ENCODE measurements around the gene ASIC1.

The ASIC1 gene

DNA sequence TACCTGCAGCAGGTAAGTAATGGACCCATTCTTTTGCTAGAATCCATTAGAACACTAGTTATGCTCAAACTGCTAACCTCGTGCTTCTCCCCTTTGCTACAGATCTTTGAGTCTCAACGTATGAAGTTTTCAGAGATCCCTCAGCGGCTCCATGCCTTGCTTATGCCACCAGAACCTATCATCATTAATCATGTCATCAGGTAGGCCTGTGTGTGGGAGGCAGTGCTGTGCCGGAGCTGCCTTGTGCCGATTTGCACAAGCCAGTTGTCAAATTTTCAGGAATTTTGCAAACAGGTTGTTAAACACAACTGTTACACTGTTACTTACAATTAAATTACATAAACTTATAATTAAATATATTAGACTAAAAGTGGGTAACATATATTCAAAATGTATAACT is 33.0 kb downstream of the ASIC1 start:
- peaks cover 19% of the 10 kb centered on the region for H3F3A ChIP-seq (ENCODE audit: low read depth)
- peaks cover 23% of the 10 kb centered on the region for H4K20me1 ChIP-seq (ENCODE audit: insufficient read depth, low read length, poor library complexity, severe bottlenecking)
- no peak overlapping the region for H3K9ac ChIP-seq (ENCODE audit: low read depth, low read length, poor library complexity, severe bottlenecking)
- peaks cover 20% of the 10 kb centered on the region for H3K79me2 ChIP-seq (ENCODE audit: insufficient read depth, low read length)
- H2AFZ ChIP-seq (ENCODE audit: low read length): no peak overlapping the region
- no peaks in the 10 kb centered on the region for H3K9me2 ChIP-seq (replicated peaks; ENCODE audit: low read depth, low read length)
- H3K4me3 ChIP-seq (ENCODE audit: low read length, poor library complexity, severe bottlenecking): no peak overlapping the region
- no peak overlapping the region for H3K4me2 ChIP-seq (ENCODE audit: low read depth, low read length, poor library complexity, severe bottlenecking)
- peaks cover 24% of the 10 kb centered on the region for H3K4me1 ChIP-seq (ENCODE audit: insufficient read depth, low read length, poor library complexity, severe bottlenecking)
- TF ChIP-seq EZH2phosphoT487 (IDR thresholded peaks at IDR 0.05; ENCODE audit: borderline replicate concordance) (no peak), CTCF (conservative IDR thresholded peaks at IDR 0.05; ENCODE audit: low read length) (no peak)
- H3K9me3 ChIP-seq (ENCODE audit: insufficient read depth, low read depth, low read length): no peaks in the 10 kb centered on the region
- no peaks in the 10 kb centered on the region for H3K27me3 ChIP-seq (ENCODE audit: insufficient read depth, low read length, poor library complexity, severe bottlenecking)
- peaks cover 54% of the 10 kb centered on the region for H3K36me3 ChIP-seq (ENCODE audit: insufficient read depth, low read length)

DNA sequence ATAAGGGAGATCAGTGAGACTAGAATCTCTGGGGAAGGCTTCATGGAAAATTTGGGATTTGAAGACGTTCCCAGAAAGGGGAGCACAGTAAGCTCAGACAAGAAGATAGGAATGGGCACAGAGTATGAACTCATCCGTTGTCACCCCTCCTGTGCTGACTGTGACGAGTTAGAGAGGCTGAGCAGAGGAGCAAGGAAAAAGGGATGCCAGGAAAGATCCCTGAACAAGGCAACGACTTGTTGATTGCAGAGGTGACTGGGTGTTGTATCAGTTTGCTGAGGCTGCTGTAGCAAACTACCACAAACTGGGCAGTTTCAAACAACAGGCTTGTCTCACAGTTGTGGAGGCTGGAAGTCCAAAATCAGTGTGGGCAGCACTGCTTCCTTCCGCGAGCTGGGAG is 40.6 kb downstream of the ASIC1 start:
- Histone ChIP-seq H3K4me2 (ENCODE audit: low read depth, low read length, poor library complexity, severe bottlenecking) (no peak overlapping the region), H3K4me1 (ENCODE audit: insufficient read depth, low read length, poor library complexity, severe bottlenecking) (no peaks in the 10 kb centered on the region), H2AFZ (ENCODE audit: low read length) (no peak overlapping the region), H4K20me1 (ENCODE audit: insufficient read depth, low read length, poor library complexity, severe bottlenecking) (no peaks in the 10 kb centered on the region), H3F3A (ENCODE audit: low read depth) (no peaks in the 10 kb centered on the region), H3K4me3 (ENCODE audit: low read length, poor library complexity, severe bottlenecking) (no peak overlapping the region), H3K9me3 (ENCODE audit: insufficient read depth, low read depth, low read length) (no peaks in the 10 kb centered on the region), H3K9me2 (replicated peaks; ENCODE audit: low read depth, low read length) (no peaks in the 10 kb centered on the region), H3K36me3 (ENCODE audit: insufficient read depth, low read length) (peaks cover 70% of the 10 kb centered on the region; the same call in 1 of the 2 replicates), H3K79me2 (ENCODE audit: insufficient read depth, low read length) (no peaks in the 10 kb centered on the region), H3K27me3 (ENCODE audit: insufficient read depth, low read length, poor library complexity, severe bottlenecking) (no peaks in the 10 kb centered on the region), H3K9ac (ENCODE audit: low read depth, low read length, poor library complexity, severe bottlenecking) (no peak overlapping the region)
- TF ChIP-seq CTCF (conservative IDR thresholded peaks at IDR 0.05; ENCODE audit: low read length): no peak
- no peak for TF ChIP-seq EZH2phosphoT487 (IDR thresholded peaks at IDR 0.05; ENCODE audit: borderline replicate concordance)

DNA sequence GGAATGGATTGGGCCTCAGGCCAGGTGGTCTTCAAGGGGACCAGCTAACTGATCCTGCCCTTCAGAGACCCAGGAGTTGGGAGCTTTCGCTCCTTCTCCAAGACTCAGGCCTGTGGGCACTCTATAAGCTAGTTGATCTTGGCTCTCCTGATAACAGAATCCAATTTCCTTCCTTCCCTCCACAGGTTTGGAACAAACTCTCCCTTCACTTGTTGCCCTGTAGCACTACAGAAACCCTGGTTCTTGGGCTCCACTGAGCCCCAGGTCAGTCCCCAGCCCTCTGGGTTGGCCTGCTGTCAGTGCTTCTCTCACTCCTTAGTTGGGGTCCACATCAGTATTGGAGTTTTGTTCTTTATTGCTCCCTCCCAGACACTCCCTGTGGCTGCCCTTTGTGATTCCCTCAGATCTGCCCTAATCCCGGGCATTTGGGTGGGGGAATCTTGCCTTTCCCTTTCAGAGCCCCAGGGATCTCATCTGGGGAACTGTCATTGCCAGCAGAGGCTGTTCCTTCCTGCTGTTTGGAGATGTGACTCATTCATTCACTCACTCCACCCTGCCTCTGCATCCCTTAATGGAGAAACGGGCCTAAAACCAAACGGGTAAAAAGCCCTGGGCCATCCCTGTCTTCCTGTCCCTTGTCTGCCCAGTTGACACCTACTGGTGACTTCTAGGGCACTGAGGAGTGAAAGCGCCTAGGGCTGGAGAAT is 42.1 kb downstream of the ASIC1 start:
- Histone ChIP-seq H3K4me1 (ENCODE audit: insufficient read depth, low read length, poor library complexity, severe bottlenecking) (no peaks in the 10 kb centered on the region), H2AFZ (ENCODE audit: low read length) (no peak overlapping the region), H3K4me3 (ENCODE audit: low read length, poor library complexity, severe bottlenecking) (no peak overlapping the region), H3F3A (ENCODE audit: low read depth) (no peaks in the 10 kb centered on the region), H4K20me1 (ENCODE audit: insufficient read depth, low read length, poor library complexity, severe bottlenecking) (no peaks in the 10 kb centered on the region), H3K9me2 (replicated peaks; ENCODE audit: low read depth, low read length) (no peaks in the 10 kb centered on the region), H3K4me2 (ENCODE audit: low read depth, low read length, poor library complexity, severe bottlenecking) (no peak overlapping the region), H3K9me3 (ENCODE audit: insufficient read depth, low read depth, low read length) (no peaks in the 10 kb centered on the region), H3K36me3 (ENCODE audit: insufficient read depth, low read length) (peaks cover 65% of the 10 kb centered on the region; the same call in 1 of the 2 replicates), H3K9ac (ENCODE audit: low read depth, low read length, poor library complexity, severe bottlenecking) (no peak overlapping the region), H3K79me2 (ENCODE audit: insufficient read depth, low read length) (no peaks in the 10 kb centered on the region), H3K27me3 (ENCODE audit: insufficient read depth, low read length, poor library complexity, severe bottlenecking) (no peaks in the 10 kb centered on the region)
- no peak for TF ChIP-seq CTCF (conservative IDR thresholded peaks at IDR 0.05; ENCODE audit: low read length)
- TF ChIP-seq EZH2phosphoT487 (IDR thresholded peaks at IDR 0.05; ENCODE audit: borderline replicate concordance): no peak
